Body of pancreas (tissue), 4 donors: ENCODE data around the gene NAGPA. TPM values are rescaled to one million over a fixed set of nuclear protein-coding genes. Genes with fewer than 3 reads are reported as not detected.

Experiments used
- ATAC-seq: fragments of 150-250 bp; one replicate; pipeline ENCODE4 v1.9.1; 2016
- DNase-seq, 4 donors: peaks; one replicate each; pipeline ENCODE4 v3.0.0-alpha.2; 2019
- H3K27ac ChIP-seq, 4 donors: fragments of 200-600 bp; sonication (generic); 1 replicate in 3 of 4; 2 replicates in 1 of 4; pipeline versions ENCODE4 v1.5.1 to v1.6.1; 2016 to 2019; ENCODE audit warnings: mild to moderate bottlenecking in 1 of 4, mixed read lengths in 1 of 4, moderate library complexity in 1 of 4
- H3K27me3 ChIP-seq, 2 donors: fragments of 200-600 bp; sonication (generic); one replicate each; pipeline ENCODE4 v1.6.0; 2016; ENCODE audit warnings: mild to moderate bottlenecking in 1 of 2
- H3K36me3 ChIP-seq, 2 donors: fragments of 200-600 bp; sonication (generic); replicated peaks in 1 of 2; 2 replicates each; pipeline ENCODE4 v1.5.1; 2016; ENCODE audit warnings: low read depth in 2 of 2; ENCODE audit not compliant: insufficient read depth in 1 of 2
- H3K4me1 ChIP-seq: fragments of 200-600 bp; sonication (generic); one replicate; pipeline ENCODE4 v1.6.0; 2016
- H3K4me3 ChIP-seq, 2 donors: fragments of 200-600 bp; sonication (generic); 1 replicate in 1 of 2; 2 replicates in 1 of 2; pipeline ENCODE4 v1.5.1; 2016 to 2019
- H3K9me3 ChIP-seq, 3 donors: fragments of 200-600 bp; sonication (generic); 1 replicate in 2 of 3; 2 replicates in 1 of 3; pipeline ENCODE4 v1.5.1; 2016
- POLR2A ChIP-seq, 3 donors: fragments of 450-650 bp; IDR thresholded peaks; one replicate each; pipeline ENCODE4 v1.6.1; 2016; ENCODE audit warnings: antibody characterized with exemption in 3 of 3, mild to moderate bottlenecking in 2 of 3
- WGBS, 2 donors: methylation state at CpG; one replicate each; pipeline ENCODE4 v1.1.5; 2017; 5-methylcytosine and 5-hydroxymethylcytosine counted together
- intact Hi-C: fragments of 100-400 bp; cut with DNase I; formaldehyde crosslinking; loops from one replicate; pipeline ENCODE4 v1.15.1; 2023
- total RNA-seq, 2 donors: library from RNA; depleted of rRNA; stranded (reverse); fragments of >200 nt; gene quantifications; one replicate each; pipeline ENCODE4 v1.1.0, GENCODE V29; 2016
- TF ChIP-seq, protein P1 (sequence below), 7 experiments: fragments of 450-650 bp in 4 of 7; fragments of 200-600 bp in 3 of 7; sonication (generic) in 3 of 7; IDR thresholded peaks; one replicate each; pipeline ENCODE4 v1.5.1; 2016 to 2019; ENCODE audit warnings: antibody characterized with exemption in 7 of 7

Gene NAGPA
- total RNA-seq, 2 donors from 2014 or later = 7.9 to 24.6 TPM

DNA sequence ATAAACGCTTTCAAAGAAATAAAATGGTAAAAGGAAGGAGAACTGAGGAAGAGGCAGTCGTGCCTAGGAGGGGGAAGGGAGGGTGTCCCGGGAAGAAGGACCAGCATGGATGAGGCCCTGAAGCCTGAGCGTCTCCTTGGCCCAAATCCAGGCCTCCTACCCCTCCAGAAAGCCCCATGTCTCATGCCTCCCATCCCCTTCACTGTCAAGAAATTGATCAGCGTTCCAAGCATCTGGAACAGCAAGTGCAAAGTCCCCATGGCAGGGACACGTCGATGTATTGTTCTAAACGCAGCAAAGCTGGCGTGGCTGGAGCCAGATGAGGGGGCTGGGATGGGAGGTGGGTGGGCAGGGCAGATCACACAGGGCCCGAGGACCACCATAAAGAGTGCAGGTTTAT, 53.0 kb downstream of the NAGPA start:
- 70 to 75% methylated on average over 6 to 10 of the region's 10 CpGs for WGBS, 2 donors
- Histone ChIP-seq H3K36me3 (no peaks in the 10 kb centered on the region), H3K9me3 (no peaks in the 10 kb centered on the region), H3K4me1 (peaks cover 15% of the 10 kb centered on the region), H3K27ac (no peak overlapping the region), H3K27me3 (no peaks in the 10 kb centered on the region), H3K4me3 (no peak overlapping the region)
- intact Hi-C loops = no loop called here
- no peak for ATAC-seq
- no peak for DNase-seq
- TF ChIP-seq, protein P1, sequence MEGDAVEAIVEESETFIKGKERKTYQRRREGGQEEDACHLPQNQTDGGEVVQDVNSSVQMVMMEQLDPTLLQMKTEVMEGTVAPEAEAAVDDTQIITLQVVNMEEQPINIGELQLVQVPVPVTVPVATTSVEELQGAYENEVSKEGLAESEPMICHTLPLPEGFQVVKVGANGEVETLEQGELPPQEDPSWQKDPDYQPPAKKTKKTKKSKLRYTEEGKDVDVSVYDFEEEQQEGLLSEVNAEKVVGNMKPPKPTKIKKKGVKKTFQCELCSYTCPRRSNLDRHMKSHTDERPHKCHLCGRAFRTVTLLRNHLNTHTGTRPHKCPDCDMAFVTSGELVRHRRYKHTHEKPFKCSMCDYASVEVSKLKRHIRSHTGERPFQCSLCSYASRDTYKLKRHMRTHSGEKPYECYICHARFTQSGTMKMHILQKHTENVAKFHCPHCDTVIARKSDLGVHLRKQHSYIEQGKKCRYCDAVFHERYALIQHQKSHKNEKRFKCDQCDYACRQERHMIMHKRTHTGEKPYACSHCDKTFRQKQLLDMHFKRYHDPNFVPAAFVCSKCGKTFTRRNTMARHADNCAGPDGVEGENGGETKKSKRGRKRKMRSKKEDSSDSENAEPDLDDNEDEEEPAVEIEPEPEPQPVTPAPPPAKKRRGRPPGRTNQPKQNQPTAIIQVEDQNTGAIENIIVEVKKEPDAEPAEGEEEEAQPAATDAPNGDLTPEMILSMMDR (IDR thresholded peaks at IDR 0.05) = no peak
- no peak for TF ChIP-seq POLR2A (IDR thresholded peaks at IDR 0.05)

DNA sequence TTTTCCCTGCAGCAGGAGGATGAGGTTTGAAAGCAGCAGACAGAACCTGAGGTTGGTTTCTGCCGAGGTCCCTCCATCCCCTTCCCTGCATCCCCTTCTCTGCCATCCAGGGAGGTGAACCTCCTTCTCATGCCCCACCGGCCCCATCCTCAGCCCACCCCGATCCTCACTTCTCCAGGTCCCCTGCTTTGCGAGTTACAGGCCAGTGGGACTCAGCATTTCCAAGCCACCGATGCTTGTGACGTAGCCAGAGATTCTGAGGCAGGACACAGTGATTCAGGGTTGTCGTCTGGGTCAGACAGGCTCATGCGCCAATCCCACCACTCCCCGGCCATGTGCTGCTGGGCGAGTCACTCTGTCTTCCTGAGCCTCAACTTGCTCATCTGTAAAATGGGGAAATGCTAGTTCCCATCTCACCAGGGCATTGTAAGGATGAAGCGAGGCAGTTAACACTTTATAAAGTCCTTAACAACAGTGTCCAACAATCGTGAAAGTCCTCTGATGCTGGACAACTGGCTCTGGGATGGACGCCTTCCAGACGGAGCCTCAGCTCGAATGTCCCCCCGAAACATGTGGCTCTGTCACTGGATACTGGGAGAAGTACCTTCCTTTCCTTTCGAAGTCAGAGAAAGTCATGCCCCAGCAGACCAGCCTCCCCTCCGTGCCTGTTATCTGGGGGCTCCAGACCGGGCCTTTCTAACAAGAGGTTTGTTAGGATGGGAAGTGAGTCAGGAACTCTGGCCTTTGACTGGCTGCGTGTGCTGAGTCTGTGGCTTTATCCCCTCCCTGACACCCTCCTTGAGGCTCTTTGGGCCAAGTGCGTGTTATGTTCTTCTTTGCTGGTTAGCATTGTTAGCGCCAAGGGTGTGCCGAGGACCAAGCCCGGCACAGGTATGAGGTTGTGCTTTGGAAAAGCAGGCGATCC, 53.7 kb downstream of the NAGPA start:
- Histone ChIP-seq H3K9me3 (no peaks in the 10 kb centered on the region), H3K27me3 (no peaks in the 10 kb centered on the region), H3K36me3 (no peaks in the 10 kb centered on the region), H3K4me1 (peaks cover 15% of the 10 kb centered on the region), H3K4me3 (no peak overlapping the region), H3K27ac (no peak overlapping the region)
- TF ChIP-seq POLR2A (IDR thresholded peaks at IDR 0.05) = no peak
- TF ChIP-seq, protein P1 (IDR thresholded peaks at IDR 0.05) = no peak
- intact Hi-C loops = loop anchor here (10.0 kb wide), 1 partner anchor 95 kb away; the partner anchor contains the start of gene ALG1
- WGBS, 2 donors = 76 to 80% methylated on average over 20 to 25 of the region's 25 CpGs
- DNase-seq = no peak
- no peak for ATAC-seq

DNA sequence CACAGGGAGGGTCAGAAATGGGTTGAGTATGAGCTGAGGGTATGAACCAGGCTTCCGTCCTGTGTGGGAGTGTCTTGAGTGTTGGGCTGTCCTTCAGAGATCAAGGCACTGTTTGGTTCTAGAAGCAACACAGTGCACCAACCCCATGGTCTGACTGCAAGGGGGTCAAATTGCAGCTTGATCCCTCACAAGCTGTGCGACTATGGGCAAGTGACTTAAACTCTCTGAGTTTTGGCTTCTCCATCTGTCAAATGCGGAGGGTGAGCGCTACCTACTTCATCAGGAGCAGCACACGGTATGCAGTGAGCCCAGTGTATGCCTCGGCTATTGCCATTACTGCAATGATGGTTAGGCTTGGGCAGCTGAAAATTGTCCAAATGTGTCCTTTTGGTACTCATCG, 54.6 kb downstream of the NAGPA start:
- DNase-seq (no peak), ATAC-seq (no peak)
- Histone ChIP-seq H3K4me1 (peaks cover 15% of the 10 kb centered on the region), H3K36me3 (no peaks in the 10 kb centered on the region), H3K9me3 (no peaks in the 10 kb centered on the region), H3K27ac (no peak overlapping the region), H3K27me3 (no peaks in the 10 kb centered on the region), H3K4me3 (no peak overlapping the region)
- WGBS, 2 donors = 85 to 87% methylated on average over 5 to 7 of the region's 7 CpGs
- TF ChIP-seq, protein P1 (IDR thresholded peaks at IDR 0.05) = no peak
- TF ChIP-seq POLR2A (IDR thresholded peaks at IDR 0.05) = no peak
- intact Hi-C loops = loop anchor here (10.0 kb wide), 1 partner anchor 96 kb away; the partner anchor contains the start of gene ALG1

DNA sequence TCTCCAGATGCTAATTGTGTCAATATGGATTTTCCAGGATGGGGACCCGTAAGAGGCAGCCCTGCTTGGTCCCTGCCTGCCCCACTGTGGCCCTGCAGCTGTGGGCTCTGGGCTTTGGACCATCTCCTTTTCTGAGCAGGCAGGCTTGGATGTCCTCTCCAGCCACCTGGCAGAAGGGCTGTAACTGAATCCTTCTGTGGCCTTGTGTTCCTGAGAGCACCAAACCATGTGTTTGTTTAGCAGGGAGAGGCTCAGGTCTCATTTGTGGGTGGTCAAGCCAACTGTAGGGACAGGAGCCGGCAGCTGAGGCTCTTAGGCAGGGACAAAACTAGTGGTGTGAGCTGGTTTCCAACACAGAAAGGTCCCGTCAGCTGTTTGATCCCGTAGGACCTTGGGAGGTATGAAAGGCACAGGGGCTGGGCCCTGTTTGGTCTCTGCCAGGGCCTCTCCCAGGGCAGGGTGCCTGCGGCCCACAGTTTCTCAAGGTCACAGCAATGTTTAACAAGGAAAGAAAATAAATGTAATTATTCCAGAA, 57.1 kb downstream of the NAGPA start:
- Histone ChIP-seq H3K36me3 (no peaks in the 10 kb centered on the region), H3K9me3 (no peaks in the 10 kb centered on the region), H3K27ac (peak overlapping the region; percentile 69 to 82 (median 74)), H3K27me3 (no peaks in the 10 kb centered on the region), H3K4me3 (no peak overlapping the region), H3K4me1 (peaks cover 15% of the 10 kb centered on the region)
- DNase-seq = peak; percentile 81 to 90 (median 89)
- intact Hi-C loops = loop anchor here (10.0 kb wide), 1 partner anchor 98 kb away; the partner anchor contains the start of gene ALG1
- whole genome bisulfite sequencing, 2 donors = 14 to 22% methylated on average over 5 of the region's 5 CpGs
- TF ChIP-seq, protein P1 (IDR thresholded peaks at IDR 0.05) = no peak
- TF ChIP-seq POLR2A (IDR thresholded peaks at IDR 0.05) = peak in 2 of 3 donors; percentile 23 to 38
- peak; percentile 97 for ATAC-seq
